ENCODE results near the gene FGFR3.

DNA sequence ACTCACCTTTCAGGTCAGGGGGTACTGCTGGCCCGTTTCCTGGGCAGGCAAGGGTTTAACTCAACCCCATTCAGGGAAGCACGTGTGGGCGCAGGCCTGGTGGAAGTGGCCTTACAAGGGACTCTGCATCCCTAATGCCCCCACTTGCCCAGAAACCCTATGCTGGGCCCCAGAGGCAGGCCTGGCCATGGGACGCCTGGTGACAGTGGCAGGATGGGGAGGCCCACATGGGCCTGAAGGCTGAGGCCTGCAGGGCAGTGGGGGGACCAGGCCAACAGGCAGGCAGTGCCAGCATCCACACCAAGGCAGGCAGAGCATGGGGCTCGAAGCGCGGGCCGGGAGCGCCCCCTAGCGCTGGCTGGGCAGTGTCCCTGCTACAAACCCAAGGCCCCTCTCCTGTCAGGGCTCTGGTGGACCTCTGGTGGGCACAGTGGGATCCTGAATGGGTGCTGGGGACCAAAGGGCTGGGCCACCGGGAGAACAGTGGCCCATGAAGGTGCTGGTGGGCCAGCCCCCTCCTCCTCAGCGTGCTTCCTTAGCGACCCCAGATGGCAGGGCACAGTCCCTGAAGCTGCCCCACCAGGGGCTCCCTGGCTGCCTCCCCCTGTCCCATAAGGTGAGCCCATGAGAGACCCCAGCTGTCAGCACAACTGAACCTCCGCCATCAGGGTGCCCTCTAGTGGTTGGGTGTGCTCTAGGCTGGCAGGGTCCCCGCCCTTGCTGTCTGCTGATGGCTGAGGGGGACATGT is 16.8 kb downstream of the FGFR3 start:
- TF ChIP-seq, protein P1, sequence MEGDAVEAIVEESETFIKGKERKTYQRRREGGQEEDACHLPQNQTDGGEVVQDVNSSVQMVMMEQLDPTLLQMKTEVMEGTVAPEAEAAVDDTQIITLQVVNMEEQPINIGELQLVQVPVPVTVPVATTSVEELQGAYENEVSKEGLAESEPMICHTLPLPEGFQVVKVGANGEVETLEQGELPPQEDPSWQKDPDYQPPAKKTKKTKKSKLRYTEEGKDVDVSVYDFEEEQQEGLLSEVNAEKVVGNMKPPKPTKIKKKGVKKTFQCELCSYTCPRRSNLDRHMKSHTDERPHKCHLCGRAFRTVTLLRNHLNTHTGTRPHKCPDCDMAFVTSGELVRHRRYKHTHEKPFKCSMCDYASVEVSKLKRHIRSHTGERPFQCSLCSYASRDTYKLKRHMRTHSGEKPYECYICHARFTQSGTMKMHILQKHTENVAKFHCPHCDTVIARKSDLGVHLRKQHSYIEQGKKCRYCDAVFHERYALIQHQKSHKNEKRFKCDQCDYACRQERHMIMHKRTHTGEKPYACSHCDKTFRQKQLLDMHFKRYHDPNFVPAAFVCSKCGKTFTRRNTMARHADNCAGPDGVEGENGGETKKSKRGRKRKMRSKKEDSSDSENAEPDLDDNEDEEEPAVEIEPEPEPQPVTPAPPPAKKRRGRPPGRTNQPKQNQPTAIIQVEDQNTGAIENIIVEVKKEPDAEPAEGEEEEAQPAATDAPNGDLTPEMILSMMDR (IDR thresholded peaks at IDR 0.05): peak; percentile 79 to 92 (median 81)
- TF ChIP-seq POLR2A (IDR thresholded peaks at IDR 0.05) (no peak), POLR2AphosphoS5 (IDR thresholded peaks at IDR 0.05) (peak; percentile 20)
